ENCODE data around the gene VEZF1.

Gene VEZF1

GRCh38 chr17:57949649-57950048 is 38.4 kb downstream of the VEZF1 start:
- DNase-seq (ENCODE audit: low read depth in 1 of 2, low spot score in 1 of 2): peak in 1 of 2 experiments; percentile 48
- TF ChIP-seq POLR2AphosphoS5 (IDR thresholded peaks at IDR 0.05; ENCODE audit: low read depth): no peak
- peak; percentile 46 for TF ChIP-seq SPI1 (IDR thresholded peaks at IDR 0.05; ENCODE audit: borderline replicate concordance, low read depth)
- no peak overlapping the region for H3K27ac ChIP-seq (replicated peaks)
- peaks cover 4% of the 10 kb centered on the region for H3K27me3 ChIP-seq (ENCODE audit: insufficient read depth, poor library complexity, severe bottlenecking)
- no peak overlapping the region for H3K4me3 ChIP-seq (replicated peaks; ENCODE audit: insufficient read depth, low read length)

DNA sequence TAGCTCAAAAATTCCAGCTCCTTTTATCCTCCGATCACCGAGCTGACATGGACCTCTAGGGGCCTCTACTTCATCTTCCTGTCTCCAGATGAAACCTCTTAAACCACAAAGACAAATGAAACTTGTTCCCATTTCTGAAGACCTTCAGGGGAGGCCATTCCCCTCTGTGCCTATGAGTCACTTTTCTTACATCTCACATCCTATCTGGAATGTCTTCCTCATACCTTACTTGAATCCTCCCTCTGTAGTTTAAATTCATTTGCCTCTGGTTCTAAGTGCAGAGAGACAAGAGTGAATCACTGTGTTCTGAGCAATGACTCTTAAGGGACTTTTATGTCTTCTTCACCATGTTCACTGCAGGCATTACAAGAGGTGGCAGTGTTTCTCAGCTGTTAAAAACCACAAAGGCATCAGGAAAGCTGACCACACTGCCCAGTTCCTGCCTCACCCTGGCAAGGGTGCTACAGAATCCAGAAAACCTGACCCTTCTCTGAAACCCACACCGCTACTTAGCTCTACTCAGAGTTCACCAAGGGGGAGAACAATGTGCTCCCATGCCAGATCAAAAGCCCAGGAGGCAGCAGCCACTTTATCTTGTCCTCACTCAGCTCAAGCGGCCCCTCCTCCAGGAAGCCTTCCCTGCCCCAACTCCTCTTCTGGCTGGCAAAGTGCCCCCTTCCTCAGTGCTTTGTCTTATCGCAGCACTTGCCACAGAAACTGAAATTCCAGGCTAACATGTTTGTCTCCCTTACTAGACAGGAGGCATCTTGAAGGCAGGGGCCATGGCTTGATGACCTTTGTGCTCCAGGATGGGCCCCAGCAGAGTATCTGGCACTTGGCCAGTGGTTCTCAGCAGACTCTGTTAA is 39.3 kb downstream of the VEZF1 start:
- Histone ChIP-seq H3K27me3 (ENCODE audit: insufficient read depth, poor library complexity, severe bottlenecking) (no peaks in the 10 kb centered on the region), H3K4me3 (replicated peaks; ENCODE audit: insufficient read depth, low read length) (no peak overlapping the region), H3K27ac (replicated peaks) (peak overlapping the region; percentile 46)
- peak in 1 of 2 experiments; percentile 44 for DNase-seq (ENCODE audit: low read depth in 1 of 2, low spot score in 1 of 2)
- no peak for TF ChIP-seq SPI1 (IDR thresholded peaks at IDR 0.05; ENCODE audit: borderline replicate concordance, low read depth)
- TF ChIP-seq, protein P1, sequence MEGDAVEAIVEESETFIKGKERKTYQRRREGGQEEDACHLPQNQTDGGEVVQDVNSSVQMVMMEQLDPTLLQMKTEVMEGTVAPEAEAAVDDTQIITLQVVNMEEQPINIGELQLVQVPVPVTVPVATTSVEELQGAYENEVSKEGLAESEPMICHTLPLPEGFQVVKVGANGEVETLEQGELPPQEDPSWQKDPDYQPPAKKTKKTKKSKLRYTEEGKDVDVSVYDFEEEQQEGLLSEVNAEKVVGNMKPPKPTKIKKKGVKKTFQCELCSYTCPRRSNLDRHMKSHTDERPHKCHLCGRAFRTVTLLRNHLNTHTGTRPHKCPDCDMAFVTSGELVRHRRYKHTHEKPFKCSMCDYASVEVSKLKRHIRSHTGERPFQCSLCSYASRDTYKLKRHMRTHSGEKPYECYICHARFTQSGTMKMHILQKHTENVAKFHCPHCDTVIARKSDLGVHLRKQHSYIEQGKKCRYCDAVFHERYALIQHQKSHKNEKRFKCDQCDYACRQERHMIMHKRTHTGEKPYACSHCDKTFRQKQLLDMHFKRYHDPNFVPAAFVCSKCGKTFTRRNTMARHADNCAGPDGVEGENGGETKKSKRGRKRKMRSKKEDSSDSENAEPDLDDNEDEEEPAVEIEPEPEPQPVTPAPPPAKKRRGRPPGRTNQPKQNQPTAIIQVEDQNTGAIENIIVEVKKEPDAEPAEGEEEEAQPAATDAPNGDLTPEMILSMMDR (IDR thresholded peaks at IDR 0.05; ENCODE audit: insufficient read depth, low read length): no peak
- TF ChIP-seq REST (IDR thresholded peaks at IDR 0.05; ENCODE audit: insufficient replicate concordance, low read depth): no peak
- TF ChIP-seq POLR2AphosphoS5 (IDR thresholded peaks at IDR 0.05; ENCODE audit: low read depth): no peak
- TF ChIP-seq GABPA (IDR thresholded peaks at IDR 0.05; ENCODE audit: low read depth): no peak

GRCh38 chr17:57948169-57948554 is 39.9 kb downstream of the VEZF1 start:
- no peak overlapping the region for H3K4me3 ChIP-seq (replicated peaks; ENCODE audit: insufficient read depth, low read length)

More at GRCh38 chr17:57948169-57948554, 39.9 kb downstream of the VEZF1 start:
- TF ChIP-seq GABPA (IDR thresholded peaks at IDR 0.05; ENCODE audit: low read depth): no peak
- TF ChIP-seq SPI1 (IDR thresholded peaks at IDR 0.05; ENCODE audit: borderline replicate concordance, low read depth): no peak
- no peak for TF ChIP-seq POLR2AphosphoS5 (IDR thresholded peaks at IDR 0.05; ENCODE audit: low read depth)
- TF ChIP-seq REST (IDR thresholded peaks at IDR 0.05; ENCODE audit: insufficient replicate concordance, low read depth): no peak
- TF ChIP-seq, protein P1 (IDR thresholded peaks at IDR 0.05; ENCODE audit: insufficient read depth, low read length): no peak
- no peaks in the 10 kb centered on the region for H3K27me3 ChIP-seq (ENCODE audit: insufficient read depth, poor library complexity, severe bottlenecking)
- DNase-seq (ENCODE audit: low read depth in 1 of 2, low spot score in 1 of 2): no peak
- peak overlapping the region; percentile 46 for H3K27ac ChIP-seq (replicated peaks)
